ENCODE results near the gene GPR17. TPM values are rescaled to one million over a fixed set of nuclear protein-coding genes. Genes with fewer than 3 reads are reported as not detected.

Gene GPR17
- total and polyA plus RNA-seq, 2 donors (not counting 1 experiment from before 2014, with no cell fraction given), result 0.06 TPM; not detected in 1

DNA sequence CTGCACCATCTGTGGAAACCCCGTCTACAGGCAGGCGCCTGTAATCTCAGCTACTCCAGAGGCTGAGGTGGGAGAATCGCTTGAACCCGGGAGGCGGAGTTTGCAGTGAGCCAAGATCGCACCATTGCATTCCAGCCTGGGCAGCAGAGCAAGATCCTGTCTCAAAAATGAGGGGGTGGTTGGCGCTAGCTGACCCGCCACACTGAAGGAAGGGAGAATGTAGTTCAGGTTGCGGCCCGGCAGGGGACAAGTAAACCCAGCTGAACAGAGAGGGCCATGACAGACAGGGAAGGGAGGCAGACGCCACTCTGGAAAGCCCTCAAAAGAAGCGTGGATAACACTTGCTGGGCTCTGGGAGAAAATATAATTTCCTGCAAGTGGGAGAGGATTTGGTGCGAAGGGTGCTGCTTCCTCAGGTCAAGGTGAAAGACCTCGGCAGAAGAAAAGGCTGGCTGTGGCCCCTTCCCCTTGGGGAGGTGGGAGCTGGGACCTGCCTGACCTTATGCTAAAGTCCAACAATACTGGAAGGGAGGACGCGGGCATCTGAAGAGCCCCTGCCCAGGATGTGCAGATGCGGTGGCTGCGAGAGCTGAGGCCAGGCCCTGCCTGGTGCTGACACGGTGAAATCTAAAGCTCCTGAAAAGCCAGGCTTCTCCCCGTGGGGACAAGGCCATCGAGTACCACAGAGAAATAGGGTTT is 51.7 kb downstream of the GPR17 start:
- Histone ChIP-seq H3K9ac (ENCODE audit: low read length) (no peak overlapping the region), H3K4me1 (ENCODE audit: control insufficient read depth in 2 of 2, insufficient read depth in 2 of 2, low read length in 2 of 2) (peaks cover 12 to 21% of the 10 kb centered on the region in 2 donors), H3K79me2 (ENCODE audit: control insufficient read depth, insufficient read depth, low read length) (peaks cover 5% of the 10 kb centered on the region), H3K27ac (ENCODE audit: low read length in 2 of 2) (no peak overlapping the region), H4K20me1 (ENCODE audit: control insufficient read depth, insufficient read depth, low read length, poor library complexity, severe bottlenecking) (peaks cover 1% of the 10 kb centered on the region), H3K4me2 (replicated peaks; ENCODE audit: low read depth, low read length, poor library complexity, severe bottlenecking) (no peak overlapping the region), H3K36me3 (replicated peaks in 1 of 2; ENCODE audit: control extremely low read depth in 1 of 2, control insufficient read depth in 1 of 2, extremely low read depth in 1 of 2, insufficient read depth in 2 of 2, low read length in 1 of 2) (no peaks in the 10 kb centered on the region), H3K4me3 (ENCODE audit: control extremely low read depth in 1 of 5, extremely low read depth in 1 of 5, insufficient read depth in 1 of 5, low read depth in 2 of 5, low read length in 4 of 5) (no peak overlapping the region), H2AFZ (ENCODE audit: insufficient read depth, low read depth, low read length, poor library complexity, severe bottlenecking) (no peak overlapping the region), H3K27me3 (replicated peaks in 1 of 4; ENCODE audit: control extremely low read depth in 1 of 4, control insufficient read depth in 3 of 4, insufficient read depth in 4 of 4, low read length in 3 of 4) (no peaks in the 10 kb centered on the region), H3K9me3 (ENCODE audit: control extremely low read depth in 1 of 3, control insufficient read depth in 2 of 3, insufficient read depth in 1 of 3, low read length in 2 of 3) (no peaks in the 10 kb centered on the region)
- Mint-ChIP-seq H3K27ac (no peak overlapping the region), H3K9me3 (ENCODE audit: insufficient read depth) (no peaks in the 10 kb centered on the region), H3K4me3 (no peak overlapping the region), H3K27me3 (no peaks in the 10 kb centered on the region), H3K4me1 (peaks cover 16% of the 10 kb centered on the region)
- ChIA-PET CTCF (interaction anchor here (0.9 to 1.5 kb wide), 2 partner anchors 8 to 106 kb away, joined by 3 read pairs; no protein-coding TSS in a partner anchor), POLR2A (interaction anchor here (0.5 kb wide), 2 partner anchors 10 to 303 kb away, joined by 4 to 7 read pairs; no protein-coding TSS in a partner anchor)
- intact Hi-C loops (cut with micrococcal nuclease), result no loop called here
- WGBS (ENCODE audit: insufficient coverage), result over 99% methylated on average over 18 of the region's 21 CpGs
- no peak for ATAC-seq (ENCODE audit: low read depth)
- DNase-seq, result no peak
- no peak for TF ChIP-seq EZH2 (IDR thresholded peaks at IDR 0.05; ENCODE audit: borderline replicate concordance, insufficient read depth, low read depth, low read length, poor library complexity, severe bottlenecking)
- TF ChIP-seq, protein P1, sequence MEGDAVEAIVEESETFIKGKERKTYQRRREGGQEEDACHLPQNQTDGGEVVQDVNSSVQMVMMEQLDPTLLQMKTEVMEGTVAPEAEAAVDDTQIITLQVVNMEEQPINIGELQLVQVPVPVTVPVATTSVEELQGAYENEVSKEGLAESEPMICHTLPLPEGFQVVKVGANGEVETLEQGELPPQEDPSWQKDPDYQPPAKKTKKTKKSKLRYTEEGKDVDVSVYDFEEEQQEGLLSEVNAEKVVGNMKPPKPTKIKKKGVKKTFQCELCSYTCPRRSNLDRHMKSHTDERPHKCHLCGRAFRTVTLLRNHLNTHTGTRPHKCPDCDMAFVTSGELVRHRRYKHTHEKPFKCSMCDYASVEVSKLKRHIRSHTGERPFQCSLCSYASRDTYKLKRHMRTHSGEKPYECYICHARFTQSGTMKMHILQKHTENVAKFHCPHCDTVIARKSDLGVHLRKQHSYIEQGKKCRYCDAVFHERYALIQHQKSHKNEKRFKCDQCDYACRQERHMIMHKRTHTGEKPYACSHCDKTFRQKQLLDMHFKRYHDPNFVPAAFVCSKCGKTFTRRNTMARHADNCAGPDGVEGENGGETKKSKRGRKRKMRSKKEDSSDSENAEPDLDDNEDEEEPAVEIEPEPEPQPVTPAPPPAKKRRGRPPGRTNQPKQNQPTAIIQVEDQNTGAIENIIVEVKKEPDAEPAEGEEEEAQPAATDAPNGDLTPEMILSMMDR (IDR thresholded peaks at IDR 0.05), result no peak

Measured in B cell (primary cell).